GM23338 (cell line): ENCODE results near the gene WNT5B. TPM values are rescaled to one million over a fixed set of nuclear protein-coding genes. Genes with fewer than 3 reads are reported as not detected.

ENCODE experiments used
- ATAC-seq: fragments of 200-7000 bp; cut with Tn5 transposase; 3 replicates; pipeline ENCODE4 v1.9.1; 2020
- DNase-seq: peaks from one replicate; pipeline ENCODE4 v3.0.0-alpha.2; 2015; ENCODE audit warnings: low spot score
- H2AFZ ChIP-seq: fragments of 200-600 bp; sonication (generic); 2 replicates; pipeline ENCODE4 v1.8.0; 2016; ENCODE audit warnings: antibody characterized with exemption, mild to moderate bottlenecking, moderate library complexity
- H3F3A ChIP-seq: fragments of 200-600 bp; sonication (generic); replicated peaks from 2 replicates; pipeline ENCODE4 v1.8.0; 2017; ENCODE audit warnings: antibody characterized with exemption, mixed run types, low read depth
- H3K27ac ChIP-seq: fragments of 200-600 bp; sonication (generic); 2 replicates; pipeline ENCODE4 v1.6.1; 2016; ENCODE audit warnings: low read depth
- H3K27me3 ChIP-seq: fragments of 200-600 bp; sonication (generic); 2 replicates; pipeline ENCODE4 v1.8.0; 2016; ENCODE audit warnings: mild to moderate bottlenecking, mixed run types, moderate library complexity; ENCODE audit not compliant: insufficient read depth
- H3K36me3 ChIP-seq: fragments of 200-600 bp; sonication (generic); 2 replicates; pipeline ENCODE4 v1.8.0; 2016; ENCODE audit warnings: mild to moderate bottlenecking; ENCODE audit not compliant: insufficient read depth
- H3K4me1 ChIP-seq: fragments of 200-600 bp; sonication (generic); 2 replicates; pipeline ENCODE4 v1.8.0; 2016; ENCODE audit warnings: mild to moderate bottlenecking, moderate library complexity; ENCODE audit not compliant: insufficient read depth
- H3K4me2 ChIP-seq: fragments of 200-600 bp; sonication (generic); 2 replicates; pipeline ENCODE4 v1.7.1; 2017; ENCODE audit warnings: mixed run types
- H3K4me3 ChIP-seq: fragments of 200-600 bp; sonication (generic); 2 replicates; pipeline ENCODE4 v1.6.1; 2016; ENCODE audit warnings: mixed run types
- H3K79me2 ChIP-seq: fragments of 200-600 bp; sonication (generic); replicated peaks from 2 replicates; pipeline ENCODE4 v1.8.0; 2017; ENCODE audit warnings: mild to moderate bottlenecking; ENCODE audit not compliant: insufficient read depth
- H3K9me2 ChIP-seq: fragments of 200-600 bp; sonication (generic); 2 replicates; pipeline ENCODE4 v1.8.0; 2017; ENCODE audit not compliant: insufficient read depth
- H4K20me1 ChIP-seq: fragments of 200-600 bp; sonication (generic); replicated peaks from 2 replicates; pipeline ENCODE4 v1.8.0; 2017; ENCODE audit warnings: mild to moderate bottlenecking; ENCODE audit not compliant: insufficient read depth
- H3K27ac Mint-ChIP-seq: 2 replicates; pipeline ENCODE4 v1.8.0; 2020; ENCODE audit warnings: inconsistent platforms, mild to moderate bottlenecking, moderate library complexity, mixed read lengths
- H3K27me3 Mint-ChIP-seq: 3 replicates; pipeline ENCODE4 v1.8.0; 2022; ENCODE audit warnings: low read depth, mild to moderate bottlenecking, moderate library complexity, mixed read lengths, inconsistent platforms; ENCODE audit not compliant: insufficient read depth, poor library complexity
- H3K36me3 Mint-ChIP-seq: 3 replicates; pipeline ENCODE4 v1.8.0; 2021; ENCODE audit warnings: low read depth, mild to moderate bottlenecking, inconsistent platforms, moderate library complexity, mixed read lengths
- H3K4me1 Mint-ChIP-seq: 3 replicates; pipeline ENCODE4 v1.8.0; 2020; ENCODE audit warnings: mild to moderate bottlenecking, inconsistent platforms, mixed read lengths
- H3K4me3 Mint-ChIP-seq: 3 replicates; pipeline ENCODE4 v1.8.0; 2021; ENCODE audit warnings: moderate library complexity, mild to moderate bottlenecking, inconsistent platforms, mixed read lengths
- H3K9me3 Mint-ChIP-seq: 3 replicates; pipeline ENCODE4 v1.8.0; 2020; ENCODE audit warnings: moderate library complexity, mild to moderate bottlenecking, inconsistent platforms, mixed read lengths
- CREB1 ChIP-seq: fragments of 250-450 bp; sonication (Bioruptor Pico); IDR thresholded peaks from 2 replicates; pipeline ENCODE4 v1.5.0; 2020; ENCODE audit warnings: low read depth, mild to moderate bottlenecking, moderate library complexity
- EZH2 ChIP-seq: fragments of 200-600 bp; sonication (generic); IDR thresholded peaks from one replicate; pipeline ENCODE4 v1.8.0; 2017; ENCODE audit warnings: antibody characterized with exemption, mild to moderate bottlenecking, low read depth; ENCODE audit not compliant: unreplicated experiment
- EZH2phosphoT487 ChIP-seq: fragments of 200-600 bp; sonication (generic); IDR thresholded peaks from one replicate; pipeline ENCODE4 v1.8.1; 2018; ENCODE audit warnings: antibody characterized with exemption; ENCODE audit not compliant: unreplicated experiment
- POLR2AphosphoS5 ChIP-seq: IDR thresholded peaks from 2 replicates; pipeline ENCODE4 v1.6.1; 2016; ENCODE audit warnings: antibody characterized with exemption, low read depth
- STAT1 ChIP-seq: IDR thresholded peaks from one replicate; pipeline ENCODE4 v1.6.1; 2016; ENCODE audit warnings: antibody characterized with exemption; ENCODE audit not compliant: unreplicated experiment
- ZNF114 ChIP-seq: fragments of 250-450 bp; sonication (Bioruptor Pico); IDR thresholded peaks from 2 replicates; pipeline ENCODE4 v1.5.0; 2020; ENCODE audit warnings: mild to moderate bottlenecking, moderate library complexity
- ZNF331 ChIP-seq: fragments of 250-450 bp; sonication (Bioruptor Pico); IDR thresholded peaks from 2 replicates; pipeline ENCODE4 v1.5.0; 2020; ENCODE audit warnings: low read depth, mild to moderate bottlenecking, moderate library complexity
- polyA plus RNA-seq: library from polyadenylated mRNA; unstranded; fragments of >200 nt; fragmentation: Nextera tagmentation; extraction: Ambion mirVana; gene quantifications from 2 replicates; pipeline ENCODE4 v1.2.1, GENCODE V29; 2016
- total RNA-seq: library from RNA; depleted of rRNA; stranded (reverse); fragments of >200 nt; shearing (Covaris generic); gene quantifications from 2 replicates; pipeline ENCODE4 v1.2.3, GENCODE V29; 2014
- TF ChIP-seq, protein P1 (sequence below): IDR thresholded peaks from 2 replicates; pipeline ENCODE4 v1.6.1; 2016; ENCODE audit warnings: antibody characterized with exemption
- TF ChIP-seq, protein P2 (sequence below): IDR thresholded peaks from one replicate; pipeline ENCODE4 v1.6.1; 2018; ENCODE audit warnings: antibody characterized with exemption; ENCODE audit not compliant: unreplicated experiment
- TF ChIP-seq, protein P3 (sequence below), 2 experiments: fragments of 200-600 bp in 1 of 2; sonication (generic) in 1 of 2; conservative IDR thresholded peaks; 2 replicates each; pipeline versions ENCODE4 v1.5.1 to v1.6.1; 2016 to 2017; ENCODE audit warnings: antibody characterized with exemption in 2 of 2, low read depth in 2 of 2, mild to moderate bottlenecking in 2 of 2, moderate library complexity in 1 of 2

WNT5B gene
- total and polyA plus RNA-seq, 2 experiments from 2014 or later: 1.4 to 2.7 TPM

DNA sequence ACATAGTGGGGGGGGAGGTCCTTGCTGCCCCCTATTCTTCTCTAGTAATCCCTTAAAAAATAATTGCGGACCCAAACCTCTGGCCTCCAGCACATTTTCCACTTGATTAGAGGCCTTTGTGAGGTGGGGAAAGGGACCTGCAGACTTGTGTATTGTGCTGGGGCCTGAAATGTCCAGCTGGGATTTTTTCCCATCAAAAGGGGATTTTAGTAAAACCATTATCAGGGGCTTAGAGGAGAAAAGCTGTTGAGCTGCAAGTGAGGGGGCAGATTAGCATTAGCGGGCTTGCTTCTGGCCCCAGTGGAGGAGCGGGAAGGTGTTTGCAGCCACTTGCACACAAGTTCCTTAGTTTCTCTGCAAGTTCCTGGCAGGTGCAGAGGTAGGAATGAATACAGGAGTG lies 48.5 kb upstream of the WNT5B start:
- peaks cover 23% of the 10 kb centered on the region for H3K27me3 Mint-ChIP-seq
- H3K27ac Mint-ChIP-seq: no peak overlapping the region
- Histone ChIP-seq H3K4me1 (no peaks in the 10 kb centered on the region), H3F3A (no peaks in the 10 kb centered on the region), H3K36me3 (no peaks in the 10 kb centered on the region), H4K20me1 (no peaks in the 10 kb centered on the region; the same call in none of the 2 replicates), H3K4me3 (no peak overlapping the region), H2AFZ (no peak overlapping the region), H3K79me2 (no peaks in the 10 kb centered on the region), H3K27me3 (peaks cover 26% of the 10 kb centered on the region), H3K4me2 (no peak overlapping the region), H3K9me2 (no peaks in the 10 kb centered on the region), H3K27ac (no peak overlapping the region)
- H3K36me3 Mint-ChIP-seq: no peaks in the 10 kb centered on the region
- no peak for DNase-seq
- no peak for ATAC-seq
- H3K4me1 Mint-ChIP-seq: peaks cover 6% of the 10 kb centered on the region; the same call in 2 of the 3 replicates
- TF ChIP-seq CREB1 (no peak), STAT1 (no peak), ZNF114 (CRISPR knock-in tag) (no peak), EZH2 (no peak), EZH2phosphoT487 (no peak), POLR2AphosphoS5 (no peak)
- TF ChIP-seq, protein P1, sequence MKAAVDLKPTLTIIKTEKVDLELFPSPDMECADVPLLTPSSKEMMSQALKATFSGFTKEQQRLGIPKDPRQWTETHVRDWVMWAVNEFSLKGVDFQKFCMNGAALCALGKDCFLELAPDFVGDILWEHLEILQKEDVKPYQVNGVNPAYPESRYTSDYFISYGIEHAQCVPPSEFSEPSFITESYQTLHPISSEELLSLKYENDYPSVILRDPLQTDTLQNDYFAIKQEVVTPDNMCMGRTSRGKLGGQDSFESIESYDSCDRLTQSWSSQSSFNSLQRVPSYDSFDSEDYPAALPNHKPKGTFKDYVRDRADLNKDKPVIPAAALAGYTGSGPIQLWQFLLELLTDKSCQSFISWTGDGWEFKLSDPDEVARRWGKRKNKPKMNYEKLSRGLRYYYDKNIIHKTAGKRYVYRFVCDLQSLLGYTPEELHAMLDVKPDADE: no peak
- TF ChIP-seq, protein P2, sequence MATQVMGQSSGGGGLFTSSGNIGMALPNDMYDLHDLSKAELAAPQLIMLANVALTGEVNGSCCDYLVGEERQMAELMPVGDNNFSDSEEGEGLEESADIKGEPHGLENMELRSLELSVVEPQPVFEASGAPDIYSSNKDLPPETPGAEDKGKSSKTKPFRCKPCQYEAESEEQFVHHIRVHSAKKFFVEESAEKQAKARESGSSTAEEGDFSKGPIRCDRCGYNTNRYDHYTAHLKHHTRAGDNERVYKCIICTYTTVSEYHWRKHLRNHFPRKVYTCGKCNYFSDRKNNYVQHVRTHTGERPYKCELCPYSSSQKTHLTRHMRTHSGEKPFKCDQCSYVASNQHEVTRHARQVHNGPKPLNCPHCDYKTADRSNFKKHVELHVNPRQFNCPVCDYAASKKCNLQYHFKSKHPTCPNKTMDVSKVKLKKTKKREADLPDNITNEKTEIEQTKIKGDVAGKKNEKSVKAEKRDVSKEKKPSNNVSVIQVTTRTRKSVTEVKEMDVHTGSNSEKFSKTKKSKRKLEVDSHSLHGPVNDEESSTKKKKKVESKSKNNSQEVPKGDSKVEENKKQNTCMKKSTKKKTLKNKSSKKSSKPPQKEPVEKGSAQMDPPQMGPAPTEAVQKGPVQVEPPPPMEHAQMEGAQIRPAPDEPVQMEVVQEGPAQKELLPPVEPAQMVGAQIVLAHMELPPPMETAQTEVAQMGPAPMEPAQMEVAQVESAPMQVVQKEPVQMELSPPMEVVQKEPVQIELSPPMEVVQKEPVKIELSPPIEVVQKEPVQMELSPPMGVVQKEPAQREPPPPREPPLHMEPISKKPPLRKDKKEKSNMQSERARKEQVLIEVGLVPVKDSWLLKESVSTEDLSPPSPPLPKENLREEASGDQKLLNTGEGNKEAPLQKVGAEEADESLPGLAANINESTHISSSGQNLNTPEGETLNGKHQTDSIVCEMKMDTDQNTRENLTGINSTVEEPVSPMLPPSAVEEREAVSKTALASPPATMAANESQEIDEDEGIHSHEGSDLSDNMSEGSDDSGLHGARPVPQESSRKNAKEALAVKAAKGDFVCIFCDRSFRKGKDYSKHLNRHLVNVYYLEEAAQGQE: no peak
- H3K4me3 Mint-ChIP-seq: no peak overlapping the region
- no peaks in the 10 kb centered on the region for H3K9me3 Mint-ChIP-seq

DNA sequence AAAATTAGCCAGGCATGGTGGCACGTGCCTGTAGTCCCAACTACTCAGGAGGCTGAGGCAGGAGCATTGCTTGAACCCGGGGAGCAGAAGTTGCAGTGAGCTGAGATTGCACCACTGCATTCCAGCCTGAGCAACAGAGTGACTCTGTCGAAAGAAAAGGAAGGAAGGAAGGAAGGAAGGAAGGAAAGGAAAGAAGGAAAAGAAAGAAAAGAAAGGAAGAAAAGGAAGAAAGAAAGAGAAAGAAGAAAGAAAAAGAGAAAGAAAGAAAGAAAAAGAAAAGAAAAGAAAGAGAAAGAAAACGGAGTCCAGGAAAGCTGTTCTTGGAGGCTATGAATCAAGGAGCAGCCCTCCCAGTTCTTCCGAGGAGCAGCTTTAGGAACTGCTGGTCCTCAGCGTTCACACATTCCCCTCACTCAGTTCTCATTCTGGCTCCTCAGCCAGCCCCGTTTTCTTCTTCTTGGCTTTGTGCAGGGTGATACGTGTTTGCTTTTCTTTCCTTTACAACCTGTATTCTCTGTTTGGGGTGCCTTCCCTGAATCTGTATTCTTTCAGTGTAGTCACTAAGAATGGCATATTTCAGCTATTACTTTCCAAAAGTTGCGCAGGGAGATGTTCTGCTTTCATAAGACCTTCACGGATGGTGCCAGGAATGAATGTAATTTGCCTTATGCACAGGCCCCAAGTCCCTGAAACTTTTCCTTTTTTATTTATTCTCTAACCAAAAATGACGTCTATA lies 46.9 kb upstream of the WNT5B start:
- H3K4me1 ChIP-seq: peaks cover 1% of the 10 kb centered on the region; the same call in 1 of the 2 replicates
- ATAC-seq (no peak), DNase-seq (no peak)
- no peak overlapping the region for H3K27ac Mint-ChIP-seq
- H3K4me1 Mint-ChIP-seq: peaks cover 9% of the 10 kb centered on the region
- no peaks in the 10 kb centered on the region for H3K36me3 Mint-ChIP-seq
- no peaks in the 10 kb centered on the region for H3K36me3 ChIP-seq
- TF ChIP-seq, protein P1: no peak
- TF ChIP-seq ZNF114 (CRISPR knock-in tag) (no peak), ZNF331 (CRISPR knock-in tag) (no peak), STAT1 (no peak), CREB1 (no peak), EZH2 (no peak)
- TF ChIP-seq, protein P3, sequence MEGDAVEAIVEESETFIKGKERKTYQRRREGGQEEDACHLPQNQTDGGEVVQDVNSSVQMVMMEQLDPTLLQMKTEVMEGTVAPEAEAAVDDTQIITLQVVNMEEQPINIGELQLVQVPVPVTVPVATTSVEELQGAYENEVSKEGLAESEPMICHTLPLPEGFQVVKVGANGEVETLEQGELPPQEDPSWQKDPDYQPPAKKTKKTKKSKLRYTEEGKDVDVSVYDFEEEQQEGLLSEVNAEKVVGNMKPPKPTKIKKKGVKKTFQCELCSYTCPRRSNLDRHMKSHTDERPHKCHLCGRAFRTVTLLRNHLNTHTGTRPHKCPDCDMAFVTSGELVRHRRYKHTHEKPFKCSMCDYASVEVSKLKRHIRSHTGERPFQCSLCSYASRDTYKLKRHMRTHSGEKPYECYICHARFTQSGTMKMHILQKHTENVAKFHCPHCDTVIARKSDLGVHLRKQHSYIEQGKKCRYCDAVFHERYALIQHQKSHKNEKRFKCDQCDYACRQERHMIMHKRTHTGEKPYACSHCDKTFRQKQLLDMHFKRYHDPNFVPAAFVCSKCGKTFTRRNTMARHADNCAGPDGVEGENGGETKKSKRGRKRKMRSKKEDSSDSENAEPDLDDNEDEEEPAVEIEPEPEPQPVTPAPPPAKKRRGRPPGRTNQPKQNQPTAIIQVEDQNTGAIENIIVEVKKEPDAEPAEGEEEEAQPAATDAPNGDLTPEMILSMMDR (conservative IDR thresholded peaks at IDR 0.05; ENCODE audit: low read depth in 2 of 2): no peak
- no peak overlapping the region for H3K4me3 ChIP-seq
- H3F3A ChIP-seq: no peaks in the 10 kb centered on the region
- H4K20me1 ChIP-seq: no peaks in the 10 kb centered on the region; the same call in none of the 2 replicates
- H3K27me3 ChIP-seq: peaks cover 42% of the 10 kb centered on the region
- H3K79me2 ChIP-seq: no peaks in the 10 kb centered on the region
- no peak overlapping the region for H3K4me2 ChIP-seq
- H3K9me2 ChIP-seq: no peaks in the 10 kb centered on the region
- no peak overlapping the region for H2AFZ ChIP-seq
- H3K27ac ChIP-seq: no peak overlapping the region
- peaks cover 32% of the 10 kb centered on the region for H3K27me3 Mint-ChIP-seq
- H3K4me3 Mint-ChIP-seq: no peak overlapping the region
- no peaks in the 10 kb centered on the region for H3K9me3 Mint-ChIP-seq
